NB4 (cell line): Measurements from ENCODE around the gene ARHGEF4.

ENCODE experiments used
- DNase-seq: peaks from one replicate; pipeline ENCODE4 v3.0.0; 2010; ENCODE audit warnings: low read depth
- H3K4me3 ChIP-seq: one replicate; pipeline ENCODE4 v1.5.1; 2011; ENCODE audit warnings: mild to moderate bottlenecking, low read depth, low read length, moderate library complexity
- MYC ChIP-seq: IDR thresholded peaks from 2 replicates; pipeline ENCODE4 v1.6.1; 2011; ENCODE audit warnings: low read depth, low read length
- POLR2A ChIP-seq: IDR thresholded peaks from 2 replicates; pipeline ENCODE4 v1.6.1; 2011; ENCODE audit warnings: mild to moderate bottlenecking; ENCODE audit not compliant: insufficient read length; ENCODE audit errors: extremely low read depth
- TF ChIP-seq, protein P1 (sequence below): IDR thresholded peaks from one replicate; pipeline ENCODE4 v1.5.1; 2012; ENCODE audit warnings: low read depth, low read length
- TF ChIP-seq, protein P2 (sequence below): IDR thresholded peaks from 2 replicates; pipeline ENCODE4 v1.6.1; 2011; ENCODE audit warnings: low read depth, low read length

The ARHGEF4 gene

DNA sequence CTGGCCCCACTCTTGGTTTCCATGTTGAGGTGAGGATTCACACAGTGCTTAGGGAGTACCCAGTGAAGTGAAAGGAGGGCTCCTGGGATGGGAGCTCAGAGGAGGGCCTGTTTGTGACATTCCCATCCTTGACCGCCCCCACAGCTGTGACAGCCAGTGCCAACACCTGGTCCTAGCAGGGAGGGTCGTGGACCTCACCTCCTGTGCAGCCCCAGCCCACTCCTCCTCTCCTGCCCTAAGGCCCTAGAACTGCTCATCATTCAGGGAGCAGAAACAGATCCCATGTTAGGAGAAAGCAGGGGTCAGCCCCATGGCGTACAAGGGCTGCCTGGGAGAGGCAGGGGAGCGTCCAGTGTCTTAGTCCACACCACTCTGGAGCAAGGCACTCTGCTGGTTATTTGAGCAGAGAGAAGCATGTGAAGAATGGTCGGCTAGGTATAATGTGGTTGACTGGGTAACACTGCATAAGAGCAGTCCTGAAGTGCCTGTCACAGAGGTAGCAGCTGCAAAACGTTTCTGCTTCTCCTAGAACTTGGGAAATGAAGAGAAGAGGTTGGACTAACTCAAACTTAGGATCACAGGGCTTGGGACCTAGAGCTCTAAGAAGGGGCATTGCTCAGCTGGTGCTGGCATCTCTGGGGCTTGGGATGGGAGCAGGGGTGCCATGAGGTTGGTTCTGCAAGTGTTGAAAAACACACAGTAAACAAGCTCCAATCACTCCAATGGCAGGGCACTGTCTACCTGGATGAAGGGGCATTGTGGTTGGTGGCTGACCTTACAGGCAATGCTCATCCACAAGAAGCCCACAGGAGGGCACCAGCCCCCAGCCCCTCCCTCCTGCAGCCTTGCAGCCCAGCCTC is 200.9 kb downstream of the ARHGEF4 start:
- H3K4me3 ChIP-seq: no peak overlapping the region
- TF ChIP-seq, protein P1, sequence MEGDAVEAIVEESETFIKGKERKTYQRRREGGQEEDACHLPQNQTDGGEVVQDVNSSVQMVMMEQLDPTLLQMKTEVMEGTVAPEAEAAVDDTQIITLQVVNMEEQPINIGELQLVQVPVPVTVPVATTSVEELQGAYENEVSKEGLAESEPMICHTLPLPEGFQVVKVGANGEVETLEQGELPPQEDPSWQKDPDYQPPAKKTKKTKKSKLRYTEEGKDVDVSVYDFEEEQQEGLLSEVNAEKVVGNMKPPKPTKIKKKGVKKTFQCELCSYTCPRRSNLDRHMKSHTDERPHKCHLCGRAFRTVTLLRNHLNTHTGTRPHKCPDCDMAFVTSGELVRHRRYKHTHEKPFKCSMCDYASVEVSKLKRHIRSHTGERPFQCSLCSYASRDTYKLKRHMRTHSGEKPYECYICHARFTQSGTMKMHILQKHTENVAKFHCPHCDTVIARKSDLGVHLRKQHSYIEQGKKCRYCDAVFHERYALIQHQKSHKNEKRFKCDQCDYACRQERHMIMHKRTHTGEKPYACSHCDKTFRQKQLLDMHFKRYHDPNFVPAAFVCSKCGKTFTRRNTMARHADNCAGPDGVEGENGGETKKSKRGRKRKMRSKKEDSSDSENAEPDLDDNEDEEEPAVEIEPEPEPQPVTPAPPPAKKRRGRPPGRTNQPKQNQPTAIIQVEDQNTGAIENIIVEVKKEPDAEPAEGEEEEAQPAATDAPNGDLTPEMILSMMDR: no peak
- TF ChIP-seq POLR2A: no peak
- TF ChIP-seq, protein P2, sequence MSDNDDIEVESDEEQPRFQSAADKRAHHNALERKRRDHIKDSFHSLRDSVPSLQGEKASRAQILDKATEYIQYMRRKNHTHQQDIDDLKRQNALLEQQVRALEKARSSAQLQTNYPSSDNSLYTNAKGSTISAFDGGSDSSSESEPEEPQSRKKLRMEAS: no peak
- TF ChIP-seq MYC: no peak
- DNase-seq: no peak

DNA sequence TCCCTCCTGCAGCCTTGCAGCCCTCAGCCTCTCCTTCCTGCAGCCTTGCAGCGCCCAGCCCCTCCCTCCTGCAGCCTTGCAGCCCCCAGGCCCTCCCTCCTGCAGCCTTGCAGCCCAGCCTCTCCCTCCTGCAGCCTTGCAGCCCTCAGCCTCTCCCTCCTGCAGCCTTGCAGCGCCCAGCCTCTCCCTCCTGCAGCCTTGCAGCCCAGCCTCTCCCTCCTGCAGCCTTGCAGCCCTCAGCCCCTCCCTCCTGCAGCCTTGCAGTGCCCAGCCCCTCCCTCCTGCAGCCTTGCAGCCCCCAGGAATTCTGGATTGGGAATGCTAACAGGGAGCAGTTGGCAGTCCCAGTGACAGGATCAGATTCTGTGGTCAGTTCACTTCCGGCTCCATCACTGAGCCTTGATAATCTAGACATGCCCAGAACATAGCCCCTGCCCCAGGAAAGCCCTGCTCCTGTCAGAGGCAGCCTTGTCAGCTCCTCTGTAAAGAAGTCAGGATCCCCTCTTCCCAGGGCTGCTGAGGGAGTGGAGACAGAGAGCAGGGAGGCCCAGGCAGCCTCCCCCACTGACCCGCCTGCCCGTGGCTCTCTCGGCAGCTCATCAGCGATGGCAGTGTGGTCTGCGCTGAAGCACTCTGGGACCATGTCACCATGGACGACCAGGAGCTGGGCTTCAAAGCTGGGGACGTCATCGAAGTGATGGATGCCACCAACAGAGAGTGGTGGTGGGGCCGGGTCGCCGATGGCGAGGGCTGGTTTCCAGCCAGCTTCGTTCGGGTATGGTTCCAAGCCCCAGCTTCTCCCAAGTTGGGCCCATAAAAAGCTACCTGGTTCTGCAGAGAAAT is 201.8 kb downstream of the ARHGEF4 start:
- TF ChIP-seq, protein P2: no peak
- TF ChIP-seq MYC: no peak
- TF ChIP-seq, protein P1: no peak
- no peak for TF ChIP-seq POLR2A

DNA sequence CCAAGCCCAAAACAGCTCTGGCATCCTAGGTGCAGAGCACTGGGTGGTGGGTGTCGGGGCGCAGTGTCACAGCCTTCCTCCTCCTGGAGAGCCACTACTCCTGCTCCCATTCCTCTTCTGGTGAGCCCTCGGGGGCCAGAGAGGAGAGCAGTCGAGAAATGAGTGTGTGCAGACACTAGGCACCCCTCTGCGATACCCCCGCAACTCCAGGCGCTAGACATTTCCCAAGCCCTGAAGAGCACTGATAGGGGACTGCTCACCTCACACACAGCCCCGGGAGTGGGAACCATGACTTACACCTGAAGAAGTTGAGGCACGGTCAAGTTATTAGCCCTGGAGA is 202.4 kb downstream of the ARHGEF4 start:
- no peak for DNase-seq
- TF ChIP-seq, protein P1: no peak
- TF ChIP-seq, protein P2: no peak
- no peak for TF ChIP-seq POLR2A
- TF ChIP-seq MYC: no peak
- no peak overlapping the region for H3K4me3 ChIP-seq

More for the DNA sequence above, 201.8 kb downstream of the ARHGEF4 start:
- no peak overlapping the region for H3K4me3 ChIP-seq
- no peak for DNase-seq

DNA sequence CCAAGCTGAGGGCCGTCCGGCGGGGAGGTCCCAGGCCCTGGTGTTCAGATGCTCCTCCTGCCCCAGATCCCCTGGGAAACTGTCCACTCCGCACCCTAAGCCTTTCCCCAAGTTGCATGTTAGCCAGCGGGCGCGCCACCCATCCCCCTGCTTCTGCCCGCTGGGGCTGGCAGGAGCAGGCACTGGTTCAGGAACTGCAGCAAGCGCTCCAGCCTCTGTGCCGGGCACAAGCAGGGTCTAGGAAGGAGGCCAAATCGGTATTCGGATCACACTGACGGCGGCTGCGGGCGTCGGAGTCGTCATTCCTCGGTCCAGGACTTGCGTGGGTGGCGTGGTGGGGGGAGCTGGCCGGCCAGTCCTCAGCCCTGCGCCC is 202.8 kb downstream of the ARHGEF4 start:
- H3K4me3 ChIP-seq: no peak overlapping the region
- TF ChIP-seq POLR2A (no peak), MYC (no peak)
- TF ChIP-seq, protein P1: no peak
- TF ChIP-seq, protein P2: no peak
- no peak for DNase-seq

DNA sequence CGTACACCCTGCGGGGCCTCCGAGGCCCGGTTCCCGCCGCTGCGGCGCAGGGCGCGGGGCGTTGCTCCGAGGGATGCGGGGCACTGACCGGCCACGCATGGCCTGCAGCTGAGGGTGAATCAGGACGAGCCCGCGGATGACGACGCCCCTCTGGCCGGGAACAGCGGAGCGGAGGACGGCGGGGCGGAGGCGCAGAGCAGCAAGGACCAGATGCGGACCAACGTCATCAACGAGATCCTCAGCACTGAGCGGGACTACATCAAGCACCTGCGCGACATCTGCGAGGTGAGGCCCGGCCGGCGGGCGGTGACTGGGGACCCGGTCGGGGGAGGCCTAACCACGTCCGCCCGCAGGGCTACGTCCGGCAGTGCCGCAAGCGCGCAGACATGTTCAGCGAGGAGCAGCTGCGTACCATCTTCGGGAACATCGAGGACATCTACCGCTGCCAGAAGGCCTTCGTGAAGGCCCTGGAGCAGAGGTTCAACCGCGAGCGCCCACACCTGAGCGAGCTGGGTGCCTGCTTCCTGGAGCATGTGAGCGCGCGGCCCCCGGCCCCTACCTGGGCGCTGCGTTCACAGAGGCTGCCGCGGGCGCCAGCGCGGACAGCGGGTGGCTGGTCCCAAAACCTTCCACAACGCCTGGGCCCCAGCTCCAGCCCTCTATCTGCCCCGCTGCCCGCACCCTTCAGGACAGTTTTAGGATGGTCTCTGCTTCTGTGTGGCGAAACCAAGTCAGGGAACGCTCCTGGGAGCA is 203.4 kb downstream of the ARHGEF4 start:
- no peak for DNase-seq
- H3K4me3 ChIP-seq: no peak overlapping the region
- TF ChIP-seq MYC (no peak), POLR2A (no peak)
- TF ChIP-seq, protein P2: no peak
- TF ChIP-seq, protein P1: no peak
